Stimulated activated CD4-positive, alpha-beta T cell treated with anti-CD3 and anti-CD28 coated beads, Interleukin-2, amount 100 ng/mL, for 24 hours (primary cell): Measurements from ENCODE around the gene DGCR8.

ENCODE experiments used
- DNase-seq, 2 donors: peaks; one replicate each; pipeline ENCODE4 v3.0.0-alpha.2; 2020

Gene DGCR8

DNA sequence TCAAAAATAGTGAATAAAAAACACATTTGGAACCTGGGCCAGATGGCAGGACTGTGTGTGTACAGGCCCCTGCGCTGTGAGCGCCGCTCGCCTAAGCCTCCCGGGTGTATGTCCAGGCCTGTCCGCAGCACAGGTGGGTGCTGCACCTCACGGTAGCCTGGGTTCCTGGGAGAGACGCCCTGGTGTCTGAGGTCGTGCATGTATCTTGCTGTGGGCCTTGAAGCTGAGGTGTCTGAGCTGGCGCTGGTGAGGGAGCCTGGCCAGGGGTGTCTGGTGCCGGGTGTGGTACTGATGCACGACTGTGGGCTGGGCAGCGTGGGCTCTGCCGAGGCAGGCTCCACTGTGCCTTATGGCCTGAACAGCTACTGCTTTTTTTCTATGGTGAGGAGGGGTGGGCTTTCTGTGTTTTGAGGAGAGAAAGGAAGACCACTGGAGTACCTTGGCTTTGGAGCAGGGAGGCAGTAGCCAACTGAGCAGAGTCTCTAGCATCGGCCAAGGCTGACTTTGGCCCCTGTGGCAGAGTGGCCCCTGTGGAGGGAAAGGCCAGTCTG is 47.4 kb downstream of the DGCR8 start:
- DNase-seq: no peak

DNA sequence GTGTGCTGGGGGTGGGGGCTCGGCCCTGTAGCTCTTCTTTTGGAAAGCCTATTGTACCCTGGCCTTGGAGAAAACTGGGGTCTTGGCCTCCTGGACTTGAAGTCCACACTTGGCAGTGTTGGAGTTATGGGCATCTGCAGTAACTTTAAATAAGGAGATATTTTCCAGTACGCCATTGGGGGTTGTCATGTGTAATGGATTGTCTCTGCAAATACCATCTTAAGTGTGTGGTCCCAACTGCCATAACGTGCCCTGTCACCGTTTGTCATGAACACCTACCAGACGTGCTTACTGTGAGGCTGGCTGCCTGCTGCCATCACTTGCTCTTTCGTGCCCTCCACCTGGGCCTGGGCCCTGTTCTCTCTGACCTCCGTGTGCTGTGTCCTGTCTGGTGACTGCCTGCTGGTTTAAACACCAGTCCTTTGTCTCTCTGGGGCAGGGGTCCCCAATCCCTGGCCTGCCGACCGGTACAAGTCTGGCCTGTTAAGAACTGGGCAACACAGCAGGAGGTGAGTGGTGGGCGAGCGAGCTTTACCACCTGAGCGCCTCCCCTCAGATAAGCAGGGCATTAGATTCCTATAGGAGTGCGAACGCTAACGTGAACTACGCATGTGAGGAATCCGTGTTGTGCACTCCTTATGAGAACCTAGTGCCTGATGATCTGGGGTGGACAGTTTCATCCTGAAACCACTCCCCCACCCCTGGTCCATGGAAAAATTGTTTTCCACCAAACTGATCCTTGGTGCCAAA is 48.0 kb downstream of the DGCR8 start:
- no peak for DNase-seq

DNA sequence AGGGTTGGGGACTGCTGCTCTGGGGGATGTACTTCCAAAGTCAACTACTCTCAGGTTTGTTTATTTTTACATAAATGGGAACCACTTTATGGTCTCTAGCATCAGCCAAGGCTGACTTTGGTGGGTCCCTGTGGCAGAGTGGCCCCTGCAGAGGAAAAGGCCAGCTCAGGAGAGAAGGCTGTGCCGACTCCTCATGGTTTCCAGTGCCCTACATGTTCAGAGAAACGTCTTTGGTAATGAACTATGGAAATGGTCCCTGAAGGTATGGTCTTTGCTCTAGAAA is 48.5 kb downstream of the DGCR8 start:
- no peak for DNase-seq

DNA sequence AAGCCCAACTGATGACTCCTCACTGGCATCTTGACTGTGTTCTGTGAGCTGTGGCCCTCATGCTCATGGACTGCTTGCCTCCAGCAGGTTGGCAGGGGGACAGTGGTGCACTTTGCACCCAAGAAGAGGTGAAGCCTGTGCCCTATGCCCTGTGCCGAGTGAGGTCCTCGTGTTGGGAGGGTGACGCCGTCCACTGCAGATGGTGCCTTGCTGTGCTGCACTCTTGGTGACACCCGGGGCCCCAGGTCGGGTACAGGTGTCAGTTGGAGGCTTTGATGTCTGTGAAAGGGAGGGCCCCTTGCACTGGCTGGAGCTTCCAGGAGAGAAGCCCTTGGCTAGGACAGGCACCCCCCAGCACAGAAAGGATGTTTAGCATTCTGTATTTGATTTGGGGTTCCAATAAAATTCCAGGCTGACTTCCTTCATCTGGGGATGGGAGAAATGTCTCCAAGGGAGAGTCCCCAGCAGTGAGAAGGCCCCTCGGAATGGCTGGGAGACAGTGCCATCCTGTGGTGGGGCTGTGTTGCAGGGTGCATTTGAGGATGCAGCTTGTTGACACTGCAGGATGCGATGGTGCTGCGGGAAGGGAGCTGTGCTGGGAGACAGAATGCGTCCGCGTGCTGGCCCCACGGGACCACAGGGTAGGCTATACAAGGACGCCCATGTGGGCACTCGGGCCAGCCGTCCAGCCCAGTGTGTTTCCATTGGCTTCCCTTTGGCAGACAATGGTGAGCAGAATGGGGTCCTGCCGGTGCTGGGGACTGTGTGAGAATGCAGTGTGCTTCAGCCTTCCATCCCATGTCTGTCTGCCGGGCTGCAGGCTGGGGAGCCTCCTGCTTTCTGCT is 49.1 kb downstream of the DGCR8 start:
- DNase-seq: peak; percentile 61 to 65

DNA sequence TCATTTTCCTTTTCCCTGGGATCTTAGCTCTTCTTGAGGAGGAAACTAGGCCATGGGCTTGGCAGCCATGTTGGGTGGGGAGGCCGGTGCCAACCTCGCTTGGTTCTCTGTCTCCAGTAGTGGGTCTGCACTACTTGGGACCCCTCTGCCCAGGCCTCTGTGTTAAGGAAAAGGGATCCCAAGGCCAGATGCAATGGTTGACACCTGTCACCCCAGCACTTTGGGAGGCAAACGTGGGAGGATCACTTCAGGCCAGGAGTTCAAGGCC is 49.6 kb downstream of the DGCR8 start:
- no peak for DNase-seq

DNA sequence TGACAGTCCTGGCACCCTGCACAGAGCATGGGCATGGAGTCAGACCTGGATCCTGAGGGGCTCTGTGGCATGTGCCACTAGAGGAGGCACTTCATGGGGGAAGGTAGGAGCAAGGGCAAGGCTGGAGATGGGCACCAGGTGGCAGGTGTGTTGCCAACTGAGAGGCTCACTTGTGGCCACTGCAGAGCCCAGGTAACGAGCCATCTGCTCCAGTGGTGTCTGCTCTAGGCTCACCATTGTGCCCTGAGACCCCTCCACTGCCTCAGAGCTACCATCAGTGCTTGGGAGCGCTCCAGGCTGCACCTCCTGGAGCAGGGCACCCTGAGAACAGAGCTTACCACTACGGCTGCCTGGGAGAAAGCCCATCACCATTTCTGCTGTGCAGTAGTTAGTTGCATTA is 50.3 kb downstream of the DGCR8 start:
- no peak for DNase-seq

DNA sequence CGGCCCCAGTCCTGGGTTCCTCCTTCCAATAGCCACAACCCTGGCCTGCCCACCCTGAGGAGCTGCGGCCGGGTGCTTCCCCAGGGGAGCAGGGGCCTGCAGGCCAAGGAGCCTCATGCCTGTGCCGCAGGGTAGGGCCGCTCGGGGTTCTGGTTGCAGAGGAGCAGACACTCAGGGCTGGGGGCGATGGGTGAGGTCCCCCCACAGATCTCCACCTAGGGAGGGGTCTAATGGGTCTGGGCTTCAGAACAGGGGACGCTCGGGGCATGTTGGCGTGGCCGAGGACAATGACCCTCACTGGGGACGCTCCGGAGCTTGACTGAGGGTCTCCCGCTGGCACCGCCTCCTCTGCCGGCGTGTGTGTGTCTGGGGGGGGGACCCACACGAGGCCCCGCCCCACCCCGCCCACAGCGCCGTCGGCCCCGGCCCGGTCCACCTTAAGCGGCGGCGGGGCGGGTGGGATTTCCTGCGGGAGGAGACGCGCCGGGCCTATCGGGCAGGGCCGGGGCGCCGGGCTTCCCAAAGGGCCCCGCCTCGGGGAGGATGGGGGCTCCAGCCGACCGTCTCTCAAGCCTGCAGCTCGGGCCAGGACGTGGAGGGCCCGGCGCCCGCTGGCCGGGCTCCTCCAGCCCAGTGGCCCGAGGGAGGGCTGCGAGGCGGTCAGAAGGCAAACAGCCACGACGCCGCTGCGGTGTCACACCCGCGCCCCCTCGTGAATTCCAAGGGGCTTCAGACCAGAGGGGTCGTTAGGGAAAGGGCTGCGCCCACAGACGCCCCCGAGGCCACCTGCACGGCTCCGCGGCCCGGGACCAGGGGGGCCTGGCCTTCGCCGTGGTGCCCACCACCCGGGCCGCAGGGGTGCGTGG is 50.9 kb downstream of the DGCR8 start:
- peak; percentile 83 to 84 for DNase-seq

DNA sequence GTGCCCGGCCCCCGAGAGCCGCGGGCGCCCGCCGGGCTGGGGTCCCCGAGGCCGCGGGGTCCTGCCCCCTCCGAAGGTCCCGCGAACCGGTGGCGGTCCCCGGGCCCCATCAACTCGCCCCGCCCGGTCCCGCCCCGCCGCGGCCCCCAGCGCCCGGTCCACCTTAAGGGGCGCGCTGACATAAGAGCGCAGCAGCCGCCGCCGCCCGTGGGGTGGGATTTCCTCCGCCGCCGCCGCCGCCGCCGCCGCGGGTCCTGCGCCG is 51.5 kb downstream of the DGCR8 start, which contains the start of gene ZDHHC8:
Gene ZDHHC8, plus strand, starts transcription at position 208 of the 262 bp plus-strand sequence. CDS start 144 bp downstream, outside the sequence.
- DNase-seq: peak; percentile 56 to 62

DNA sequence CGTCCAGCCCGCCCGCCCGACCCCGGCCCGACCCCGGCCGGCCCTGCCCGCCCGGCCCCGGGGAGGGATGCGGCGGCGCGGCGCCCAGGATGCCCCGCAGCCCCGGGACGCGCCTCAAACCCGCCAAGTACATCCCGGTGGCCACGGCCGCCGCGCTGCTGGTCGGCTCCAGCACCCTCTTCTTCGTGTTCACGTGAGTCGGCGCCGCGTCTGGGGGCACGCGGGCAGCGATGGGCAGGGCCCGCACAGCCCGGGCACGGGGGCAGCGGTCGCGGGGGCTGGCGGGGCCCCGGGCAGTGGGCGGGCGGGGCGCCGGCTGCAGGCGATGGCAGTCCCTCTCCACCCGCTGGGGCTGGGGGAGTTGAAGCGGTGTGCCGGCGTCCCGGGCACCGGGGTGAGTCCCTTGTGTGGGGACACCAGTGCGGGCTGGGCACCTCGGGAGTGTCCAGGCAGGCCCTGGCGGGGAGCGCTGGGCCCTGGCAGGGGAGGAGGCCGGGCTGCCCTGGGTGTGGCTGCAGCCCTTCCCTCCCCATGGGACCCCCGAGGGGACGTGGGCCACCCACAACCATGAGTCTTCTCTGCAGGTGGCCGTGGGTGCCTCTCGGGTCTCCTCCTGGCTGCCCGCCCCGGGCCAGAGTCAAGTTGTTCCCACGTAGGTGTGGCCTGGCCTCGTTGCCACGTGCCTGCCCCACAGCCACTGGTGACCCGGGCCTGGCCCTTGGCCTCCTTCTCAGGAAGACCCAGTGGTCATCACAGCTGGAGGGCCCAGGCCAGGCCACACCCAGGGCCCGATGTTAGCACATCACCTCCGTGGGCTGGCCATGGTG is 52.0 kb downstream of the DGCR8 start:
- peak in 1 of 2 donors; percentile 41 for DNase-seq

DNA sequence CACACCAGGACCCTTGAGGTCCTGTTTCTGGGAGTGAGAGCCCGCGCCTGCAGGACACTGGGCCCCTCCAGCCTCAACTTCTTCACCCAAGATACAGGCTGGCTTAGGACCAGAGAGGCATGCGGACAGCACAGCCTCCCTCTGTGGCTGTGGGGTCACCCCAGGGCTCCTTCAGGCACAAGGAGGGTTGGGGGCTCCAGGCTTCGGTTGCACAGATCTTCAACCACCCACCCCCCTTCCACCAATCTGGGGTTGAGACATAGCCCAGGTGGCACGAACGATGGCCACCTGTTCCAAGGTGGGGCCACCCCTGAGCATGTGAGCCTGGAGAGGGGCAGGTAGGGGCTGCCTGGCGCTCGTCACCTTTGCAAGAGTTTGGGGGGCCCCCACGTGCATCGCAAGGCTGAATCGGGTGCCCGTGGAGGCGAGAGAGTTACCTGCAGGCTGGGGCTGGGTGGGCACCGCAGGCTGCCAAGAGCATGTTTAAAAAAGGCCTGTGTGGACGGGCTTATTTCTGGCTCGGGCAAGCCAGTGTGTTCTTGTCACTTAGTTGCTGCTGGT is 52.7 kb downstream of the DGCR8 start:
- no peak for DNase-seq

DNA sequence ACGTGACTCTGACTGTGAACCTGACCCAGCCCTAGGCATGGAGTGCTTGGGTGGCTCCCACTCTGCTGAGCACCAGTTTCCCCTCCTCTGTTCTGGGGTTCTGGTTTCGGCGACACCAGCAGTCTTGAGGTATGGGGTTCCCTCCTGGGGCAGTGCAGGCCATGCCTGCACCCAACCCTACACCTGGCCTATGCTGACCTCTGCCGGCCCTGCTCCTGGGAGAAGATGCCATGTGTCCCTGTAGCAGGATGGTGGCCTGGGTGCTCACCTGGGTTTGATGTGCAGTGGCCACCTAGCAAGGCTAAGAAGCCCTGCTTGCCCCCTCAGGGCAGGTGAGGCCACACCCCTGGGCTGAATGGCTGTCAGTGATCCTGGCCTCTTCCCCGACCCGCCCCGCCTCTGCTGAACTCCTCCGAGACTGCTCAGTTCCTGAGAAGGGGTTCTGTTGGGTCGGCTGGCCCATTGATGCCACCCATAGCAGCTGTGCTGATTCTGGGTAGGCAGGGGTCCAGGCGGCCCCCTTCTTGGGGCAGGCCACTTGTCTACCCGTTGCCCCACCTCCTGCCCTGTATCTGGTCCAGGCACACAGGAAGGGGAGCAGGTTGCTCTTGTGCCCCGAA is 54.0 kb downstream of the DGCR8 start:
- DNase-seq: no peak

DNA sequence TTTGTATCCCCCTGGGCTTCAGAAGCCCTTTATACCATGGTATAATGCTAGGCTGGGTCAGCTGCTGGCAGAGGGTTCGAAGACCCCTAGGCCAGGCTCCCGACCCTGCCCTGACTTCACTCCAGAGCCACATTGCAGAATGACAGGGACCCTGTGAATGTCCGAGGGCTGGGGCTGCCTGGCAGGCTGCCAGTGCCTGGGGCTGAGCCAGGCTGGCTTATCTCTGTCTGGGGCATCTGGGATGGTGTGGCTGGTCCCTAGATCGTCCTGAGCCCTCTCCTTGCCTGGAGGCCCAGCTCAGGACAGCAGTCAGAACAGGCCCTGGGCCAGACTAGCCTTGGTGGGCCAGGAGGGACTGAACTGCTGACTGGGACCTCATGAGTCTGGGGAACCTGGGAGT is 55.2 kb downstream of the DGCR8 start:
- no peak for DNase-seq

DNA sequence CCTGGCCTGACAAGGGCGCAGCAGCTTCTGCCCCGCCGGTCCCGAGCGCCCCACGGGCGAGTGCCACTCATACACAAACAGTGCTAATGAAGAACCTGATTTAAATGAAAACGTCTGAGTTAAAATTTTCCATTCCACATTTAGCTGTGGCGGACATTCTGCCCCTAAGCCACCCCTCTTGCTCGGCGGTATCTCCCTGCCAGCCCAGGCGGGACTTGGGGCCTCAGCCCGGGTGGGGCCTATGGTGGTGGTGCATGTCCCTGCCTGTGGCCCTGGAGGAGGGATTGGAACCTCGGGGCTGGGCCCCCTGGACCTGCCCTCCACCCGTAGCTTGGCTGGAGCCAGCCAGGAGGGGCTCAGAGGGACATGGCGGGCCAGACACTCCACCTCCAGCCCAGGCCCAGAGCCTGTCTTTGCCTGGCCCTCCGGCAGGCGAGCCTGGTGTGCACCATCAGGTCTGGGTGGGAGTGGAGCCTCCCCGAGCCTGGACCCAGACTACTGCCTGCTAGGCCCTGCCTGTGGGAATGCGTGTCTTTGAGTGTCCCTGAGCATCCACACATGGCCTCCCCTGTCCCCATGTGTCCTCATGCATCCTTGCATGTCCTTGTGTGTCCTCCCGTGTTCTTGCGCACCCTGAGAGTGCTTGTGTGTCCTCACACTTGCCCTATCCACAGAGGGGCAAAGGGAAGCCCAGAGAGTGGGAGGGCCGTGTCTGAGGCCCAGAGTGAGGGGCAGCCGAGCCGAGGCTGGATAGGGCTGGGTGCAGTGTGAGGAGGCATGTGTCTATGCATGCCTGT is 56.0 kb downstream of the DGCR8 start:
- DNase-seq: no peak

DNA sequence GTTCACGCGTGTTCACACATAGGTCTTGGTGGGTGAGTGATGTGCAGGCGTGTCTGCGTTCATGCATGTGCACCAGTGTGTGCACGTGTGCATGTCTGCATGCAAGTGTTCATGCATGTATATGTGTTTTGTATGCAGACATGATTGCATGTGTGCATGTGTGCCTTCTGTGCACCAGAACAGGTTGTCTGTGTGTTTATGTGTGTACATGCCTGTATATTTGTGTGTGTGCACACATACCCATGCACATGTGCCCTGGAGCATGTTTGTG is 56.5 kb downstream of the DGCR8 start:
- no peak for DNase-seq

DNA sequence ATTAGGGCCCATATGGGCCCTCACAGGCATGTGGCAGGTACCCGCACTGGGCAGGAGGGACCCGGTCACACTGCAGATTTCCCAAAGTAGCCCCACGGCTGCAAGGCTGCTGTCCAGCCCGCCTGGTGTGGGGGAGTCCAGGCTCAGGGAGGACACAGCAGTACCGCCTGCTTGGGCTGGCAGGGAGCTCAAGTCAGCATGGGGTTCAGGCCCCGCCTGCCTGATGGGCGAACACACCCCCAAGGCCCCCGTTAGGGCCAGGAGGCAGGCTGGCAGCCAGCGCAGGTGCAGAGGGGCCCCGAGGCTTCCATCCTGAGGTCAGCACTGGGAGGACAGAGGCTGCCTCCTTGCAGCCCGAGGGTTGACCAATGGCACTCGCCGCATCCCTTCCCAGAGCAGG is 57.1 kb downstream of the DGCR8 start:
- no peak for DNase-seq

DNA sequence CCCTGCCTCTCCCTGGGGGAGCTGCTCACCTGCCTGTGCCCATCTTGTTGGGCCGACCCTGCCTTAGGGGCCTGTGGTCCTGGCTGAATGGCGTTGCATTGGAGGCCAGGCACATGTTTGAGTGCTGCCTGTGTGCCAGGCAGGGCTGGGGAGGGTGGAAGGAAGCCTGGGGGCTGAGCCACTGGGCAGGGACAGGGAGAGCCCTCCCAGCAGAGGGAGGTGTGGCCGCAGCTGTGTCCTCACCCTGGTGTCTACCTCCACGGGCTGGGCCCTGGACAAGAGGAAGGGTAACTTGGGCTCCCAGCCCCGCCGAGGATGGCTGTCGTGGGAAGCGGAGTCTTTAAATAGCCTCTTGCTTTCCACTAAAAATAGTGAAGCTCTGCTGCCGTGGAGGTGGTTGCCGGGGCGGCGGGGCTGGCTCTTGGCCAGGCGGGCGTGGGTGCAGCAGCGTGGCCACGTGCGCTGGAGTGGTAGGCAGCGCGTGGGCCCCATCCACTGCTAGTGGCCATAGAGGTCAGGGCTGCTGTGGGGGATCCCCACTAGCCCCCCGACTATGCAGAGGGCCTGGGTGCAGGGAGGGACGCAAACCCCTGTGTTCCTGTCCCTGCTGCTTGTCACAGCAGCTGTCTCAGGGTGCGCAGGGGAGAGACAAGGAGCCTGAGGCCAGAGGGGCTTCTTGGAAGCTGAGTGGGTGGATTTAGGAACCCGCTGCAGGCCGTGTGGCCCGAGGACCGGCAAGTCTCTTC is 57.8 kb downstream of the DGCR8 start:
- DNase-seq: no peak

DNA sequence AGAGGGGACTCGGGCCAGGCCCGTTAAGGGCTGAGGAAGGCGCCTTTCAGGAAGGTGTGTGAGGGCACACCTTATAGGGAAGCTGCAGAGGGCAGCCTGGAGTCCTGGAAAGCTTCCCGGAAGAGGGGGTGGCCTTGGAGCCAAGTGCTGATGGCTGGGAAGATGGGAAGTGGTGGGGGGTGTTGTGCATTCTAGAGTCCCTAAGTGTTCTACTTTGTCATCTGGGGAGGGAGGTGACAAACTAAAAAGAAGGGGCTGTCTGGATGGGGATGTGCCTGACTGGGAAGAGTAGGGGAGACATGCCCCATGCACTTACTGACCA is 58.3 kb downstream of the DGCR8 start:
- DNase-seq: no peak

DNA sequence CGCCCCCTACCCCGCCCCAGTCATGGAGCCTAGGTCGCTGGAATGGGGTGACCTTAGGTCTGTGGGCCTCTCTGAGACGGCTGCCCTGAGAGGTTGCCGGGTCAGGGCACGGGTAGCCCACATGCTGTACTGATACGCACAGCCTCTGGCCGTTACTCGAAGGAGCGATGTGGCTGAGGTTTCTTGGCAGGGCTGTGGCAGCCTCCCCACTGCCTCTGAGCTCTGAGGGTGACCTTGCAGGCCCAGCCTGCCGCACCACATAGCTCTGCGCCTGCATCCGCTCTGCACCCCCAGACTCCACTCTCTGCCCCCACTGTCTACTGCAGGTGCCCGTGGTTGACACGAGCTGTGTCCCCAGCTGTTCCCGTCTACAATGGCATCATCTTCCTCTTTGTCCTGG is 58.8 kb downstream of the DGCR8 start:
- DNase-seq: no peak

DNA sequence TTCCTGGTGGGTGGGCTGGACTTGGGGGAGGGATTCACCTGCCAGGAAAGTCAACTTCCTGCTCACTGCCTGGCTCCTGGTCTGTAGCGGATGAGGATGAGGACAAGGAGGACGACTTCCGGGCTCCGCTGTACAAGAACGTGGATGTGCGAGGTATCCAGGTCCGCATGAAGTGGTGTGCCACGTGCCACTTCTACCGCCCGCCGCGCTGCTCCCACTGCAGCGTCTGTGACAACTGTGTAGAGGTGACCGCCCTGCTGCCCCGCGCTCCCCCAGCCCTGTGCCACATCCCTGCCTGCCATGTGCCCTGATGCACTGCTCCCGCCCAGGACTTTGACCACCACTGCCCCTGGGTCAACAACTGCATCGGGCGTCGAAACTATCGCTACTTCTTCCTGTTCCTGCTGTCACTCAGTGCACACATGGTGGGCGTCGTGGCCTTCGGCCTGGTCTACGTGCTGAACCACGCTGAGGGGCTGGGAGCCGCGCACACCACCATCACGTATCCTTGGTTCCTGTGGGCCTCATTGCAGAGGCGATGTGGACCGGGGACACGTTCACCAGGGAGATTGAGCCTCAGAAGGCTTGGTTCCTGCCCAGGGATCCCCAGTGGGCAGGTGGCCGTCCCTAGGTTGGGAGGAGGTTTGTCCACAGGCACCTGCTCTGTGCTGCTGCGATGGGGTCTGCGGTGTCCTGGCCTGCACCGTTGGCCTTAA is 59.5 kb downstream of the DGCR8 start:
- no peak for DNase-seq

DNA sequence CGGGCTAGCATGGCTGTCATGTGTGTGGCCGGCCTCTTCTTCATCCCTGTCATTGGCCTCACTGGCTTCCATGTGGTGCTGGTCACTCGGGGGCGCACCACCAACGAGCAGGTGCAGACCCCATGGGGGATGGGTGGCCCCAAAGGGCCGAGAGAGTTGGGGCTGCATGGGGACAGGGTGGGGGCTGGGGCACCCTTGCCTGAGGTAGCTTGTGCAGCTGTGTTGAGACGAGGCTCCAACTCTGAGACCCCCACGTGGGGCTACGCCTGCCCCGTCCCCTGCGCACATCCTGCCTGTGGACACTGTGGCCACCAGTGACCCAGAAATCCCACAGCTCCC is 60.0 kb downstream of the DGCR8 start:
- DNase-seq: no peak
